ENCODE measurements around the gene GPNMB. TPM values are rescaled to one million over a fixed set of nuclear protein-coding genes. Genes with fewer than 3 reads are reported as not detected.
"Not testable (repeated sequence)": the region's sequence is repeated elsewhere in the genome, so short reads cannot be mapped to it uniquely, and the experiment has no call there.

GPNMB gene
- total RNA-seq, 6 experiments from 2014 or later: 19.3 to 48.8 (median 44.1) TPM

- H3K4me1 Mint-ChIP-seq (ENCODE audit: low read depth): peaks cover 42% of the 10 kb centered on the region
- TF ChIP-seq CTCF (IDR thresholded peaks at IDR 0.05): no peak
- H3K27me3 Mint-ChIP-seq (ENCODE audit: insufficient read depth): no peaks in the 10 kb centered on the region
- no peak overlapping the region for H3K4me3 Mint-ChIP-seq
- peak overlapping the region; percentile 2; the same call in 1 of the 2 replicates for H3K27ac Mint-ChIP-seq
- no peak for DNase-seq
- H3K9me3 Mint-ChIP-seq: no peaks in the 10 kb centered on the region
- peaks cover 69% of the 10 kb centered on the region for H3K36me3 Mint-ChIP-seq (ENCODE audit: low read depth)
Observed at GRCh38 chr7:23306936-23307521, 60.5 kb downstream of the GPNMB start.

- DNase-seq: no peak
- Mint-ChIP-seq H3K27me3 (ENCODE audit: insufficient read depth) (no peaks in the 10 kb centered on the region), H3K4me3 (no peak overlapping the region), H3K4me1 (ENCODE audit: low read depth) (peaks cover 30% of the 10 kb centered on the region), H3K9me3 (no peaks in the 10 kb centered on the region), H3K27ac (no peak overlapping the region), H3K36me3 (ENCODE audit: low read depth) (peaks cover 62% of the 10 kb centered on the region)
- TF ChIP-seq CTCF (IDR thresholded peaks at IDR 0.05): no peak
Observed at GRCh38 chr7:23308754-23309153, 62.2 kb downstream of the GPNMB start.

GRCh38 chr7:23312141-23312540, 65.6 kb downstream of the GPNMB start:
- H3K27me3 Mint-ChIP-seq (ENCODE audit: insufficient read depth); H3K9me3 Mint-ChIP-seq; H3K27ac Mint-ChIP-seq; DNase-seq; H3K4me3 Mint-ChIP-seq; H3K4me1 Mint-ChIP-seq (ENCODE audit: low read depth): not testable (repeated sequence)
- peaks cover 39% of the 10 kb centered on the region for H3K36me3 Mint-ChIP-seq (ENCODE audit: low read depth)

GRCh38 chr7:23315366-23315765, 68.8 kb downstream of the GPNMB start:
- no peaks in the 10 kb centered on the region for H3K9me3 Mint-ChIP-seq
- no peak overlapping the region for H3K27ac Mint-ChIP-seq
- no peak for TF ChIP-seq CTCF (IDR thresholded peaks at IDR 0.05)
- no peak for DNase-seq
- H3K4me1 Mint-ChIP-seq (ENCODE audit: low read depth): no peaks in the 10 kb centered on the region
- H3K4me3 Mint-ChIP-seq: no peak overlapping the region
- no peaks in the 10 kb centered on the region for H3K27me3 Mint-ChIP-seq (ENCODE audit: insufficient read depth)
- H3K36me3 Mint-ChIP-seq (ENCODE audit: low read depth): peaks cover 44% of the 10 kb centered on the region

Other genes starting within 250 kb of the GPNMB start
- 100 to 1,000 TPM in 1 of 6 experiments, 10 to 100 TPM in 5; 88.5 to 104 (median 95.0) TPM for gene HYCC1, start 232.6 kb upstream of the GPNMB start, total RNA-seq (2021; fragmentation: NEBNext Ultra II Directional; extraction: Animal tissue kit (Norgen Biotek cat#: 25700))
- 10 to 100 TPM; 23.1 to 31.2 (median 29.5) TPM for gene KLHL7, start 141.0 kb upstream of the GPNMB start, total RNA-seq (2021; fragmentation: NEBNext Ultra II Directional; extraction: Animal tissue kit (Norgen Biotek cat#: 25700))
- 10 to 100 TPM; 13.5 to 19.9 (median 19.1) TPM for gene NUP42, start 64.7 kb upstream of the GPNMB start, total RNA-seq (2021; fragmentation: NEBNext Ultra II Directional; extraction: Animal tissue kit (Norgen Biotek cat#: 25700))
- gene MALSU1, start 52.6 kb downstream of the GPNMB start, total RNA-seq (2021; fragmentation: NEBNext Ultra II Directional; extraction: Animal tissue kit (Norgen Biotek cat#: 25700)): 10 to 100 TPM; 74.3 to 87.8 (median 79.6) TPM
- 10 to 100 TPM; 23.8 to 33.1 (median 31.0) TPM for gene IGF2BP3, start 223.7 kb downstream of the GPNMB start, total RNA-seq (2021; fragmentation: NEBNext Ultra II Directional; extraction: Animal tissue kit (Norgen Biotek cat#: 25700))

All from HFFc6 (cell line).